Measurements from ENCODE around the gene ANKS1A.

DNA sequence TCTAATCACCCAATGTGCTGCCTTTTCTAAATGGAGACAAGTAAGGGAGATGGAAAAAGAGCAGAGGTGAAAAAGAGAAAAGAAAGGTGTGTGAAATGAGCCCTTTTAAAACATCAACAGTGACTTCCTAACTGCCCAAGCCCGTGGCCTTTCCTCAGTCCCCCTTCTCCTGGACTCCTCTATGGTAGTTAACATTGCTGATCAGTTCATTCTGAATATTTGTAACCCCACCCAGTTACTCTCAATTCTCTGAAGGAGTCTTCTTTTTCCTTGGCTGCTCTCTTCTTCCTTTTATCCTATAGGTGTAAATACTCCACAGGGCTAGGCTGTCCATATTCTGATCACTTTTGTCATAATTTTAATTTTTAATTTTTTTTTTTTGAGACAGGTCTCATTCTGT, 28.3 kb upstream of the ANKS1A start:
- TF ChIP-seq, protein P1, sequence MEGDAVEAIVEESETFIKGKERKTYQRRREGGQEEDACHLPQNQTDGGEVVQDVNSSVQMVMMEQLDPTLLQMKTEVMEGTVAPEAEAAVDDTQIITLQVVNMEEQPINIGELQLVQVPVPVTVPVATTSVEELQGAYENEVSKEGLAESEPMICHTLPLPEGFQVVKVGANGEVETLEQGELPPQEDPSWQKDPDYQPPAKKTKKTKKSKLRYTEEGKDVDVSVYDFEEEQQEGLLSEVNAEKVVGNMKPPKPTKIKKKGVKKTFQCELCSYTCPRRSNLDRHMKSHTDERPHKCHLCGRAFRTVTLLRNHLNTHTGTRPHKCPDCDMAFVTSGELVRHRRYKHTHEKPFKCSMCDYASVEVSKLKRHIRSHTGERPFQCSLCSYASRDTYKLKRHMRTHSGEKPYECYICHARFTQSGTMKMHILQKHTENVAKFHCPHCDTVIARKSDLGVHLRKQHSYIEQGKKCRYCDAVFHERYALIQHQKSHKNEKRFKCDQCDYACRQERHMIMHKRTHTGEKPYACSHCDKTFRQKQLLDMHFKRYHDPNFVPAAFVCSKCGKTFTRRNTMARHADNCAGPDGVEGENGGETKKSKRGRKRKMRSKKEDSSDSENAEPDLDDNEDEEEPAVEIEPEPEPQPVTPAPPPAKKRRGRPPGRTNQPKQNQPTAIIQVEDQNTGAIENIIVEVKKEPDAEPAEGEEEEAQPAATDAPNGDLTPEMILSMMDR (IDR thresholded peaks at IDR 0.05 in 8 of 11, conservative IDR thresholded peaks at IDR 0.05 in 3 of 11) = no peak
- TF ChIP-seq POLR2A (IDR thresholded peaks at IDR 0.05) = no peak
- no peak for TF ChIP-seq POLR2AphosphoS5 (IDR thresholded peaks at IDR 0.05)
